HG03066 (cell line): Measurements from ENCODE around the gene CHMP1B.
A peak's percentile ranks its signal among the peaks of the same experiment; 100 is the strongest.

Experiments
- ATAC-seq: cut with Tn5 transposase; IDR thresholded peaks from one replicate; pipeline ENCODE4 v1.9.1; 2021; ENCODE audit warnings: low read depth; ENCODE audit not compliant: unreplicated experiment

CHMP1B gene, protein sequence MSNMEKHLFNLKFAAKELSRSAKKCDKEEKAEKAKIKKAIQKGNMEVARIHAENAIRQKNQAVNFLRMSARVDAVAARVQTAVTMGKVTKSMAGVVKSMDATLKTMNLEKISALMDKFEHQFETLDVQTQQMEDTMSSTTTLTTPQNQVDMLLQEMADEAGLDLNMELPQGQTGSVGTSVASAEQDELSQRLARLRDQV

DNA sequence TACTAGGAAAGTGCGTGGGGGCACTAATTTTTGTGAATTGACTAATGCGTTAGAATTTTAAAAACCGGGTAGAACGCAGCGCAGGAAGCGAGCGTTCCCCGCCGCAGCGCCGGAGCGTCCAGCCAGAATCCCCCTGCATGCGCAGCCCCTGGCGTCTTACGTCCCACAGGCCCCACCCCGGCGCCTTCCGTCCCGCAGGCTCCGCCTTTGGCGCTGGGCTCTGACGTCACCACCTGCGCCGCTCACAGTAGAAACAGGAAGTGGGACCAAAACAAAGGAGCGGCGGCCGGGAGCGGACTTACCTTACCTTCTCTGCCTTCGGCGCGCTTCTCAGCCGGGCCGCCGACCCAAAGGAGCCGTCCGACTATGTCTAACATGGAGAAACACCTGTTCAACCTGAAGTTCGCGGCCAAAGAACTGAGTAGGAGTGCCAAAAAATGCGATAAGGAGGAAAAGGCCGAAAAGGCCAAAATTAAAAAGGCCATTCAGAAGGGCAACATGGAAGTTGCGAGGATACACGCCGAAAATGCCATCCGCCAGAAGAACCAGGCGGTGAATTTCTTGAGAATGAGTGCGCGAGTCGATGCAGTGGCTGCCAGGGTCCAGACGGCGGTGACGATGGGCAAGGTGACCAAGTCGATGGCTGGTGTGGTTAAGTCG is at the start of gene CHMP1B:
Gene CHMP1B, plus strand, starts transcription at position 268 of the 660 bp plus-strand sequence. Its CDS starts 99 bp downstream, at position 367.
- ATAC-seq, result peak; percentile 91

DNA sequence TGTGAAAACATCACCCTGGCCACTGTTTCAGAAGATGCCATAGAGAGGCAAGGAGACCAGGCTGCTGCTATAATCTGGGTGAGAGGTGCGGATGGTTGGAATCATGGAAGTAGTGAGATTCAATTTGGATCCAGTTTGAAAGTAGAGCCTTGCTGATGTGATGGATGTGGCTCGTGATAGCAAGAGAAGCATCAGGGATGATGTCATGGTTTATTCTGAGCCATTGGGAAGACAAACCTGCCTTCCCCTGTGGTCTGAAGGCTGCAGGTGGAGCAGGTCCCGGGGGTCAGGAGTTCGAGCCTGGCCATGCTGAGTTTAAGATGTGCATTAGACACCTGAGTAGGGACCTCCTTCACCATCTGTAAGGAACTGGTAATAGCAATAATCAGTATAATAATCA is 49.6 kb upstream of the CHMP1B start:
- ATAC-seq, result no peak

DNA sequence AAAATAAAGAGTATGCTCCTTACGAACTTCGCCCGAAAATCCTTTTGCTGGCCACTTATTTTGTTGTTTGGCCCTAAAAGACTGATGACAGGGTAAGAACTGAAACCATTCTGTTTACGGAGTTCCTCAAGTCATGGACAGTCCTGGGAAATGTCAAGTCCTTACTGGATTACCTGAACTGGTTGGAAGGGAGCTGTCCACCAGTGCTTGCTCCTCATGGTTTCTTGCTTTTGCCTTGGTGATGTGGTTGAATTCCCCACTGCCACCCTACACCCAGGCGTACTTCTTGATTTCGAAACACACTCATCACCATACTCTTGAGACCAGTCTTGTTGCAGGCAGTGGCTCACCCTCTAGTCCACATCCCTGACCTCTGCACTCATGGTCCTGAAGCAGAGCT is 49.1 kb upstream of the CHMP1B start:
- ATAC-seq, result no peak

DNA sequence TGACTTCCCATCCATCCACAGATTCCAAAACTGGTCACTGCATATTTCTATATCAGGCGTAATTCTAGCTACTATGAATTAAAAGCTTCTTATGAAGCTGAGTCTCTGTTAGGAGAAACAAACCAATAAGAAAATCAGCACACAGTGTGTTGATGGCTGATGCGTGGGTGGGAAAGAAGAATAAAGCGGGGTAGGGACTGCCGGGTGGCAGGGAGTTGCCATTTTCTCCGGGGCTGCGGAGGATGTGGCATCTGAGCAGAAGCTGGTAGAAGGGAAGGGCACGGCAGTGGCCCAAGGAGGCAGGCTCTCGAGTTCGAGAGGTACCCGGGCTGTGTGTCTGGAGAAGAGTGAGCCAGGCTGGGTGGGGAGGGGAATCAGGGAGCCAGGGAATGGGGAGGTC is 48.6 kb upstream of the CHMP1B start:
- no peak for ATAC-seq

DNA sequence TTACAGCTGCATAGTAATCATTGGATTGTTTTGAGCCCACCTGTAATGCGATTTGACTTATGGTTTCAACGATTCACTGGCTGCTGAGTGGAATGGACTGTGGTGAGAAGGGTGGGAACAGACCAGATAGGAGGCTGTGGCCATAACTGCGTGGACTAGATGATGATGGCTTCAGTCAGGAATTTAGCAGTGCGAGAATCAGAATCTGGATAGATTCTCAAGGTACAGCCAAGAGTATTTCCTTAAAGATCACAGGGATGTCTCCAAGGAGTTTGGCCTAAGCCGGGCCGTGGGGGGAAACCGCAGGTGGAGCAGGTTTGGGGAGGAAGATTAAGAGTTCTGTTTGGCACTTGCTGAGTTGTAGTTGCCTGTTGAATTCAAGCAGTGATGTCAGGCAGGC is 44.0 kb upstream of the CHMP1B start:
- no peak for ATAC-seq

DNA sequence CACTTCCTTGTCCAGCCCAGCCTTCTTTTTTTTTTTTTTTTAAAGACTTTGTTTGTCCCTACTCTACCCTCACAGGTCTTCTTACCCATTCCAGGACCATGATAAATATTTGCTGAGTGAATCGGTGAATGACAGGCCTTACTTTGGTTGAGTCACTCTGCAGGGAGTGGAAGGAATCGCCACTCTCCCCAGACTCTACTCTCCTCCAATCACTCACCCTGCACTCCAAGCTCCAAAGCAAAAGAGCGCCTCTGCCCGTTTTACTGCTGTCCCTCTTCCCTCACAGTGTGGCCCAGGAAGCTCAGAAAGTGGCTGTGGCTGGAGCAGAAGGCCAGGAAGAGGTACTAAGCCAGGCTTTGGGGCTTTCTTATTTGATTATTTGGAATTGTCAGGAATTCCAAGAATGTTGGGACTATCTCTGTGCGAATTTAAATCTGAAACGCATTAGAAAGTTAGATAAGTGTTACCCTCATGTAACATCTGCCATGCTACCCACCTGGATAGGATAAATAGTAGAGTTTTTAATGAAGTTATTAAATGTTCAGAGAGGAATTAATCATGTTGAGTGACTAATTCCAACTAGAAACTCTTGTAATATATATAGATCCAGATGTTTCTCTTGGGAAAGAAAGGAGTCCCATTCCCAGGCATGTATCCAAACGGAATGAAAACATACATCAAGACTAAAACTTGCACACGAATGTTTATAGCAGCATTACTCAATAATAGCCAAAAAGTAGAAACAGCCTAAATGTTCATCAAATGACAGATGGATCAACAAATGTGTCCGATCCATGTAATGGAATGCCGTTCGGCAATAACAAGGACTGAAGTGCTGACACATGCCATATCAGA is 43.0 kb upstream of the CHMP1B start:
- no peak for ATAC-seq

DNA sequence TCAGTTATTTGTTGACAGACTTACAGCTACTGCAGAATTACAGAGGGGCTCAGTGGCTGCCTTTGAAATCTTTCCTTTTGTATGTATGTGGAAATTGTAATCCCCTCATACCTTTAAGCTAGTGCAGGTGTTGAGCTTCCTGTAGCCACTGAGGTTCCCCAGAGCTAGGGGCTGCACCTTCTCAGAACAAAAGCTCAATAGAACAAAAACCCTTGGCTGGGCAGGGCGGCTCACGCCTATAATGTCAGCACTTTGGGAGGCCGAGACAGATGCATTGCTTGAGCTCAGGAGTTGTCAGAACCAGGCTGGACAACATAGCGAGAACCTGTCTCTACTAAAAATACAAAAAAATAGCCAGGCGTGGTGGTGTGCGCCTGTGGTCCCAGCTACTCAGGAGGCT is 41.3 kb upstream of the CHMP1B start:
- ATAC-seq, result no peak

DNA sequence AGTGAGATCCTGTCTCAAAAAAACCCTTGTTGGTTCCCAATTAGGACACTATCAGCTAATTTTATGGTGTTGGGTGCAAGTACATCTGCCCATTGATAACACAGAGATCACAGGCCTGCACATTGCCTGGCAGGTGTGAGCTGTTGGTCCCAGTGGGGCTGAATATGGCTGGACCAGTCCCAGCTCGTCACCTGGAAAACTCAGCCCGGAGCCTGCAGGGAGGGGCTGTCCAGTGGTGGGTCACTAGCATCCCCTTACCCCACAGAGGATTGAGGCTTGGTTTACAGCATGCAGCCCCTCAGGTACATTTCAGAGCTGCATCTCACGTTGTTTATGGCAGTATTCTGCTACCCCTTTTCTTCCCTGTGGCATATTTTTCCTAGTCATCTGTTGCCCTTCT is 40.8 kb upstream of the CHMP1B start:
- no peak for ATAC-seq

DNA sequence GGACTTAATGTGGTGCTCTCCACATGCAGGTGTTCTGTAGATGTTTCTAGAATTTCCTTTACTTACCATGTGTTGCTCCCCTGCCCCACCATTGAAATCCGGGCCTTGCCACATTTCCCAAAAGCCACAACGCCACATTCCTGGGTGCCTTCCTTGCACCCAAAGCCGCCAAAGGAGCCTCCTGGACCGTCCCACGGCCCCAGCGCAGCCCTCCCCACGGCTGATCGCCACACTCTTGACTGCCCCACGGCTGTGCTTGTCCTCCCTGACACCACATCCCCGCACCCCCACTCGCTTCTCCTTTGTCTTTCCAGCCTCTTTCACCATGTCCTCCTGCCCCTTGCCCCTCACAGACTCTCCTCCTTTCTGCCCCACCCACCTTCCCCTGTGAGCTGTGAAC is 40.2 kb upstream of the CHMP1B start:
- no peak for ATAC-seq

DNA sequence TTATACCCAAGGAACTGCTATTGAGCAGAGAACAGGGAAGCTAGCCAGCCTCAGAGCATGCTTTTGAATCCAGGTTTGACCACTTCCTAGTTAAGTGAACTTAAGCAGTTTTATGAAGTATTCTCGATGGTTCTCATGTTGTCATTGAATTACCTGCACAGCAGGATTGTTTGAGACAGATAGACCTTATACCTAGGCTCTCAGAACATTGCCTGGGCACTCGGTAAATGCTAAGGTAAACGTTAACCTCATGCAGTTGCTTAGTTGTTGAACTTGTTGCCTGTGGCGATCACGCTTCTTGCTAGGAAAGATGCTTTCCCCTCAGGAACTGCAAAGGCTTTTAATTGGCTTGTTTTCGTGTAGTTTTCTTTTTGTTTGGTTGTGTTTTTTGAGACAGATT is 34.0 kb upstream of the CHMP1B start:
- no peak for ATAC-seq

DNA sequence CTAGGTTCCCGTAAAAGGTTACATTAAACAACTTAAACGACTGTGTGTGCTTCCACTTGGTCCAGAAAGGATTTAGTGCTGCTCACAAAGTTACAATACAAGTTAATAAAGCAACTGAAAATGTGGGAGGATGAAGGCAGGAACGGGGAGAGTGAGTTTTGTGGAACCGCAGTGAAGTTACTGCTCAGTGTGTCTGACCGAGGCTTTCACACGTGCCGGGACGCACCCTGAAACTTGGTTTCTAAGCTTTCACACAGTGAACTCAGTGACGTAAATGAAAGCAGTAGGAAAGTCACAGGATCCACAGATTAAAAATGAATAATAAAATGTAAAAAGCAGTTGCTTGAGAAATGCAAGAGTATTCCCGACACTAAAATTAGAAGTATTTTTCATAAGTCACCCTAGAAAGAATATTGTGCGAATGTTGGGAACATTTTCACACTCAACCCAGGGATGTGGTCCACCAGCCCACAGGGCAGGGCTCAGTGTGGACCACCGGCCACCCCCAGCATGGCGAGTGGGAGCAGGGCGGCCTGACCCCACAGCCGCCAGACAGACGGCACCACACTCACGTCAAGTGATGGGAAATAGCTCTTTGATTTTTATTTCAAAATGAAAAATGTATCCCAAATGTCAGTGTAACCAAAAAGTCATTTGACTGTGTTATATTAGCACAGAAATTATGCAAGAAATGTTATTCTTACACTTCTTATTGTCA is 32.6 kb upstream of the CHMP1B start:
- ATAC-seq, result no peak

DNA sequence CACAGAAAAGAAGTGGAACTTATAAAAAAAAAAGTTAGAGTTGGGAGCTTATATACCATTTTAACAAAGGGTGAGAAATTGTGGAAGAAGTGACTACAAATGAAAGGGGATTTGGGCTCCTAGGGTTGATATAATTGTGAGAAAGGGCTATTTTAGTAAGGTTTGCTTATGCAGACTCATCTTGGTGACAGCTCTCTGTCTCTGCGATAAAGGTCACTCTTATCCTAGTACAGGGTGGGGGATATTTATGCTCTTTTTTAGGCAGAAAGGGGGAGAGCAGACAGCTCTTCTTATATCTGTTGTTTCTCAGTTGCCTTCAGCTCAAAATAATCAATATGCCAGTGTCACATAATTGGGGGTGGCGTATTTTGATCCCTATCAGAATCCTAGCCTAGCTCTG is 31.3 kb upstream of the CHMP1B start:
- ATAC-seq, result no peak

DNA sequence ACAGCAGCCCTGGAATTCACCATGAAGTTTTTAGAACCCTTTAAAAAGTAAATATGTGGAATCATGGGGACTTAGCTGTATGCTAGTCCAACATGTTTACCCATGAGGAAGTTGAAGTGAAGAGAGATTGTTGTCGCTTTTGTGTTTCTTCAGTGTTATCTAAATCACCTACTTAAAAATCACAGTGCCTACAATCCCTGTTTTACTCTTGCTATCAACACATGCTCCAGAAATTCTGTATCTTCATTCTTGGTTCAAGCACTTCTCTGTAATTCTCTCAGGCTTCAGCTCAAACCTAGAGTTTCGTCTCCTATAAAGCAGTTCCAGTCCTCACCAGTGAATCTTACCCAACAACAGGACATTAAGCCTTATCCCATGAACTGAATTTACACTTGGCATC is 30.5 kb upstream of the CHMP1B start:
- ATAC-seq, result no peak

DNA sequence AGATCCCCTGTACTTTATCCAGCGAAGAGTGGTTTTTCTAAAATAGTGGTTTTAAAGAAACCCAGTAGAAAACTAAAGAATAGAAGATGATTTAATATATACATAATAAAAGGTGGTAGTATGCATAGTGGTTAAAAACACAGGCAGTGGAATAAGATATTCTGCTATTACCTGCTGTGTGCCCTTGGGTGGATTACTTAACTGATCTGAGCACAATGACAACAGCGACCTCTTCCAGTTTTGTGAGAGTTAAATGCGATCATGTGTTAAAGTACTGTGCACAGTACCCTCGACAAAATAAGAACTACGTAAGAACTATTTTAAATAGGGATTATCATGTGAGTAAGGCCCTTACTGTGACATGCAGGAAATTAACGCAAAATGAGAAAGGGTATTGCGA is 30.0 kb upstream of the CHMP1B start:
- no peak for ATAC-seq

DNA sequence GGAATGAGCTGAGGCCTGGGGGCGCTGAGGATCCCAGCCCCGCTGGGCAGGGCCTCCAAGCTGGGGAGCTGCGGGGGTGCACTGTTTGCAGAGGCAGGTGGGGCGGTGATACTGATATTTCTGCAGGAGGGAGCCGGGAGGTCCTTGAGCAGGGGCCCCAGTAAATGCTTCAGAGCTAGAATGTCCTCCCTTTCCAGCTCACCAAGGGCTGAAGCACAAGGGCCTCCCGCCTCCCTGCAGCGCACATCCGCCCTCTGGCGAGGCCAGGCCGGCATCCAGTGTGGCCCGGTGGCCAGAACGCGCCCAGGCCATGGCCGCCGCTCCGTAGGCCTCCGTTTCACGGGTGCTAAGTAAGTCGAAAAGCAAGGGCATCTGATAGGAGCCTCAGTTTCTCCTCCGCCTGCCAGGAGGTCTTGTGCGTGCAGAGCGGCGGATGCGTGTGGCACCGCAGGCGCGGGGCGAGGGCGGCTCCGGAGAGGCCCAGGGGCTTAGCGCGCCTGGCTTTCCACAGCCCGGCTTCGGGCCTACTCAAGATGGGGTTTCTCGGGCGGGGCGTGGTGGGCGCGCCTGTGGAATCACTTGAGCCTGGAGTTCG is 29.5 kb upstream of the CHMP1B start:
- no peak for ATAC-seq

DNA sequence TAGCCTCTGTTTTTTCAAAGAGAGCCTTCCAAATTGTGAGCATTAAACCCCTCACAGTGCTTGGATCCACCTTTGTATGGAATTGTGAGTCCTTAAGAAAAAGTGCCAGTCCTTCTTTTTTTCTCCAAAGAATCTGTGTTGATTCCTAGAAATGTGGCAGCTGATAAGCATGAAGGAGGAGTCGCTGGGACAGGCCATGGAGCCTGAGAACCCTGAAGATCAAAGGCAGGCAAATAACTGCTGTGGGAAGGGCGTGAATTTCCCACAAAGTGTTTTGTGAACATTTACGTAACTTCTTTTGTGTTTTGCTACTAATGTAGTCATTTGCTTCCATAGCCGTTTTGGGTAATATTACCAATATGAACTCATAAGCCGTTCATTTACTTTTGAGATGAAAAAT is 27.7 kb upstream of the CHMP1B start:
- no peak for ATAC-seq

DNA sequence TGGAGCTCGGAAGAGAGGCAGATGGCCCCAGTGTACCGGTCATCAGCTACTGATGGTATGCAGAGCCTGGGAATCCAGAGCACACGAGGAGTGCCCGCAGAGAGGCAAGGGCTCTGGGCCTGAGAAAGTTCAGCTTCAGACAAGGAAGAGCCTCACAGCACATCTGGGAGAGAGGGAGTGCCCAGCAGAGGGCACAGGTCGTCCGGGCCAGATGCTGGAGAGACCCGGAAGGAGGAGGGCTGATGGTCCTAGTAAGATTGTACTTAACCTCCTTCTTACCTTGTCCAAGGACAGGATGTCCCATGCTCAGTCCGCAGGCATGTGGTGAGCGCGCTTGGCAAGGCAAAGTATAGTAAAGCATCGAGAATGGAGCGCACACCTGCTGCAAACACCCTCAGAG is 24.4 kb upstream of the CHMP1B start:
- ATAC-seq, result no peak

DNA sequence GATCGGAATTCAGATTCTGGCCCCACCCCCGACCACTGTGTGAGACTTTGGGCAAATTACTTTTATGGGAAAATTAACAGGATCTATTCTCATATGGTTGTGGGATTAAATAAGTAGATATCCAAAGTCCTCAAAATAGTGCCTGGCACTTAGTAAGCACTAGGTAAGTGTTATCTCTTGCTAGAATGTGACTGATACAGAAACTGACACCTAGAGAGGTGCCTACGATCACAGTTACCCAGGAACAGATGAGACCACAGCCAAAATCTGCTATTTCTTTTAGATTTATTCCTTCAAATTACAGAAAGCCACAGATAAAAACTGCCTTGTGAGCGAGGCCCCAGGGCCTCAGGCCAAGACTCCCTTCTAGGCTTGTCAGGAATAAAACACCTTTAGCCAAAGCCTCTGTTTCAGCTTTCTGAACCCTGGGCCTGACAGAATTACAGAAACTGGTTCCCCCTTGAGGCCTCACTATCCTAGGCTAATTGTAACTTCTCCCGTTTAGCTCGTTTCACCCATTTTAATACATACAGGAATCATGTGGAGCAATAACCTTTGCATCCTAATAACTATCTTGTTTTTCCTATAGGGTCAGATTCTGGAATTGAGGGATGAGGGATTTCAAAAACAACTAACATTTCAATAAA is 22.3 kb upstream of the CHMP1B start:
- no peak for ATAC-seq

DNA sequence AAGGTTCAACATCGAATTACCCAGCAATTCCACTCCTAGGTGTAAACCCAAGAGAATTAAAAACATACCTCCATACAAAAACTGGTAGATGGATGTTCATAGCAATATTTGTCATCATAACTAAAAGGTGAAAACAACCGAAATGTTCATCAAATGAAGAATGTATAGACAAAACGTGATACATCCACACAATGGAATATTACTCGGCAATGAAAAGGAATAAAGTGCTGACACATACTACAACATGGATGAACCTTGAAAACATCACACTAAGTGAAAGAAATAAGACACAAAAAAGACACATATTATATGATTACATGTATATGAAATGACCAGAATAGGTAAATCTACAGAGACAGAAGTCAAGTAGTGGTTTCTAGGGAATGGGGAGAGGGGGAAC is 20.6 kb upstream of the CHMP1B start:
- ATAC-seq, result no peak

DNA sequence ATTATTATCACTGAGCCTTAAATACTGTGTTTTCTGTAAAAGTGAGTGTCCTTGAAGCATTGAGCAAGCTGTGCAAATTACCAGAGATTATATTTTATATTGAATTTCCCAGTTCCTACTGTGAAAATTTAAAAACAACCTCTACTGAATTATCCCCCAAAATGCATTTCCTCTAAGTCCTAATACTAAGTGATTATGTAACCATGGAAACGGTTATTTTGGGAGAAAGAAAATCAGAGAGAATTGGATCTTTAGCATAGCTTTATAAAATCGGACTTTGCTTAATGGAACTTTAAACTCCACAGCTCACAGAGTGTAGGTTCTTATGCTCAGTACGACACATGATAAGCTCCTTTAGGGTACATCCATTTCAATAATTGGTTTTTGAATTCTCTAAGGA is 19.3 kb upstream of the CHMP1B start:
- ATAC-seq, result no peak
